LNCaP clone FGC (cell line): Measurements from ENCODE around the gene CDNF.

Experiments
- DNase-seq: peaks from one replicate; pipeline ENCODE4 v3.0.0-alpha.2; 2011; ENCODE audit warnings: low read depth
- H3K4me3 ChIP-seq: 2 replicates; pipeline ENCODE4 v1.5.1; 2011; ENCODE audit warnings: mild to moderate bottlenecking, low read depth, low read length, control low read depth
- CTCF ChIP-seq: IDR thresholded peaks from 2 replicates; pipeline ENCODE4 v1.5.1; 2012; ENCODE audit warnings: mild to moderate bottlenecking; ENCODE audit not compliant: control insufficient read depth, insufficient read depth; ENCODE audit errors: extremely low read depth

Gene CDNF

GRCh38 chr10:14775656-14776055 is 62.2 kb downstream of the CDNF start:
- no peak for TF ChIP-seq CTCF
- H3K4me3 ChIP-seq = no peak overlapping the region
- no peak for DNase-seq

- no peak for DNase-seq
- TF ChIP-seq CTCF = no peak
- no peak within 1 kb of the TSS for H3K4me3 ChIP-seq
These were observed 63.0 kb downstream of the CDNF start, which contains the start of gene FAM107B for GRCh38 chr10:14774797-14775196. Gene FAM107B (minus strand): TSS chr10:14774897. CDS start chr10:14774663, 234 bp downstream.

GRCh38 chr10:14774214-14774580 is 63.6 kb downstream of the CDNF start:
- no peak for TF ChIP-seq CTCF
- DNase-seq = no peak
- H3K4me3 ChIP-seq = no peak overlapping the region

DNA sequence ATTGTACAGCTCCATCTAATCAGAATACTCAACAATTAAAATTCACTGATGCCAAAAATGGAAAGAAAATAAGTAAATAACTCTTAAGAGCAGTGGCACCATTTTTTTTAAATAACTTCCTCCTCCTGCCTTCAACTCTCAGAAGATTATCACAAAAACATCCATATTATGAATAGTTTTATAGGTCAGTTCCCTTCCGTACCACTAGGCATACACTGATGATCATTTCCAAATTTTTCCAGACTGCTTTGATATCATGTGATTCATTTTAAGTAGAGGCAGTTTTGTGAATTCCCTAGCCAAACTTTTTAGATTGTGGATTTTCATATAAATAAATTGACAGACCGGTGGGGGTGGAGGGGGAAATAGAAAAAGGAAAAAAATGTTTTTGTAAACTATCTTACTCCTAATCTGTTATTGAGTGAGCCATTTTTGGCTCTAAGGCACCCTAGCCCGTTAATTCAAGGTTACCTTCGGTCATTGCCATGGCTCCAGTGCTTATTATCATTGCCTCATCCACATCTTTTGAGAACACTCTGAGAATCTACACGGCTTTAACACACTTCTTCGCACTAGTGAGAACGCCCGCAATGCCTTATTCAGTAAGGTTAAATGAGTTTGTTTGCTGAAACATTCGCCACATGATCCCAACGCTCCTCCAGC is 64.2 kb downstream of the CDNF start:
- no peak for DNase-seq
- H3K4me3 ChIP-seq = no peak overlapping the region
- no peak for TF ChIP-seq CTCF

- no peak for TF ChIP-seq CTCF
- DNase-seq = no peak
- H3K4me3 ChIP-seq = no peak overlapping the region
These were observed 65.4 kb downstream of the CDNF start for GRCh38 chr10:14772399-14772798.

- no peak overlapping the region for H3K4me3 ChIP-seq
- TF ChIP-seq CTCF = no peak
- DNase-seq = no peak
These were observed 66.9 kb downstream of the CDNF start for GRCh38 chr10:14770927-14771326.
